Kidney (tissue), 14 donors: ENCODE data around the gene CUL7. TPM values are rescaled to one million over a fixed set of nuclear protein-coding genes. Genes with fewer than 3 reads are reported as not detected.
"Not testable (repeated sequence)": the region's sequence is repeated elsewhere in the genome, so short reads cannot be mapped to it uniquely, and the experiment has no call there.

Experiments used
- DNase-seq, 5 donors: peaks; one replicate each; pipeline ENCODE4 v3.0.0-alpha.2; 2013 to 2020
- FAIRE-seq: peaks from 2 replicates; lab custom pipeline; 2012; peaks lifted over from hg19 to GRCh38; lab: Jason Lieb, UNC
- H3K27ac ChIP-seq, 2 donors: one replicate each; pipeline ENCODE4 v1.7.0; 2013; ENCODE audit warnings: low read depth in 2 of 2, low read length in 2 of 2, inconsistent platforms in 1 of 2
- H3K27me3 ChIP-seq: one replicate; pipeline ENCODE4 v1.7.1; 2013; ENCODE audit warnings: low read length, inconsistent platforms; ENCODE audit not compliant: control insufficient read depth, insufficient read depth
- H3K36me3 ChIP-seq, 3 donors: one replicate each; pipeline versions ENCODE4 v1.7.0 to v1.7.1; 2013; ENCODE audit warnings: low read length in 3 of 3, control low read depth in 1 of 3, inconsistent platforms in 1 of 3; ENCODE audit not compliant: insufficient read depth in 3 of 3, control insufficient read depth in 2 of 3
- H3K4me1 ChIP-seq, 3 donors: one replicate each; pipeline versions ENCODE4 v1.7.0 to v1.7.1; 2013; ENCODE audit warnings: low read length in 3 of 3, inconsistent platforms in 1 of 3, low read depth in 1 of 3; ENCODE audit not compliant: control insufficient read depth in 2 of 3, insufficient read depth in 2 of 3
- H3K4me3 ChIP-seq, 3 donors: one replicate each; pipeline versions ENCODE4 v1.7.0 to v1.8.1; 2013; ENCODE audit warnings: low read length in 3 of 3, control low read depth in 1 of 3, inconsistent platforms in 1 of 3
- H3K9ac ChIP-seq, 3 donors: one replicate each; pipeline versions ENCODE4 v1.7.0 to v1.7.1; 2013; ENCODE audit warnings: low read length in 3 of 3, control low read depth in 1 of 3, inconsistent platforms in 1 of 3
- H3K9me3 ChIP-seq, 3 donors: one replicate each; pipeline versions ENCODE4 v1.7.0 to v1.7.1; 2013; ENCODE audit warnings: low read length in 3 of 3, control low read depth in 1 of 3, inconsistent platforms in 1 of 3; ENCODE audit not compliant: control insufficient read depth in 2 of 3, insufficient read depth in 1 of 3
- CTCF ChIP-seq: IDR thresholded peaks from 3 replicates; pipeline ENCODE4 v1.5.1; 2012; ENCODE audit warnings: mild to moderate bottlenecking, moderate library complexity, borderline replicate concordance; ENCODE audit not compliant: insufficient read depth; ENCODE audit errors: extremely low read depth
- intact Hi-C: fragments of 100-400 bp; cut with DNase I; formaldehyde crosslinking; loops from one replicate; pipeline ENCODE4 v1.11.1; 2022
- polyA plus RNA-seq: library from polyadenylated mRNA; stranded (reverse); fragments of 350-450 nt; fragmentation: Illumina TruSeq; extraction: RNeasy Lipid Tissue Mini Kit (QIAGEN cat#74804); gene quantifications from one replicate; pipeline ENCODE4 v1.2.3, GENCODE V29; 2014; ENCODE audit warnings: low read depth, low replicate concordance; ENCODE audit not compliant: insufficient read depth
- total RNA-seq: library from RNA; stranded (reverse); fragmentation: NEBNext Ultra II Directional; extraction: Animal tissue kit (Norgen Biotek cat#: 25700); gene quantifications from one replicate; pipeline ENCODE4 v1.2.1, GENCODE V29; 2021
- donor health status: control.
- donor health status: control.
- donor health status: control.
- donor health status: control.
- donor health status: control.
- donor health status: DM: yes; HTN: yes; CAD: no.
- donor health status: Normal renal cell carcinoma (clear cell type).

Gene CUL7
- total and polyA plus RNA-seq, 2 donors from 2014 or later = 10.1 to 24.5 TPM

- intact Hi-C loops = no loop called here
- Histone ChIP-seq H3K9me3 (no peaks in the 10 kb centered on the region), H3K9ac (no peak overlapping the region), H3K27ac (no peak overlapping the region), H3K36me3 (peaks cover 10 to 30% (median 23%) of the 10 kb centered on the region in 3 donors), H3K4me1 (no peaks in the 10 kb centered on the region), H3K27me3 (no peaks in the 10 kb centered on the region), H3K4me3 (no peak overlapping the region)
- TF ChIP-seq CTCF = no peak
- FAIRE-seq (no peak), DNase-seq (no peak)
Observed at GRCh38 chr6:43045371-43045930, 8.2 kb downstream of the CUL7 start.

GRCh38 chr6:43043310-43043709, 10.3 kb downstream of the CUL7 start:
- Histone ChIP-seq H3K27ac (no peak overlapping the region), H3K4me1 (no peaks in the 10 kb centered on the region), H3K4me3 (no peak overlapping the region), H3K27me3 (no peaks in the 10 kb centered on the region), H3K9me3 (no peaks in the 10 kb centered on the region), H3K36me3 (peaks cover 0 to 34% (median 28%) of the 10 kb centered on the region in 3 donors), H3K9ac (no peak overlapping the region)
- TF ChIP-seq CTCF = no peak
- FAIRE-seq = no peak
- DNase-seq = no peak
- intact Hi-C loops = no loop called here

- H3K9ac ChIP-seq, DNase-seq, H3K9me3 ChIP-seq, H3K27me3 ChIP-seq, FAIRE-seq, intact Hi-C loops, H3K27ac ChIP-seq, H3K4me1 ChIP-seq, H3K4me3 ChIP-seq: not testable (repeated sequence)
- peaks cover 5 to 40% (median 34%) of the 10 kb centered on the region in 3 donors for H3K36me3 ChIP-seq
Observed at GRCh38 chr6:43041475-43041874, 12.2 kb downstream of the CUL7 start.

GRCh38 chr6:43040542-43041257, 13.0 kb downstream of the CUL7 start:
- FAIRE-seq = no peak
- Histone ChIP-seq H3K4me1 (peaks cover 0 to under 1% (median 0%) of the 10 kb centered on the region in 3 donors), H3K27ac (no peak overlapping the region), H3K9ac (no peak overlapping the region), H3K36me3 (peaks cover 5 to 36% (median 31%) of the 10 kb centered on the region in 3 donors), H3K4me3 (no peak overlapping the region), H3K9me3 (no peaks in the 10 kb centered on the region), H3K27me3 (no peaks in the 10 kb centered on the region)
- intact Hi-C loops = no loop called here
- DNase-seq = no peak
- no peak for TF ChIP-seq CTCF
